Measurements from ENCODE around the gene CDH13. TPM values are rescaled to one million over a fixed set of nuclear protein-coding genes. Genes with fewer than 3 reads are reported as not detected.

CDH13 gene
- total RNA-seq, 1 donor from 2014 or later, result 46.4 TPM

DNA sequence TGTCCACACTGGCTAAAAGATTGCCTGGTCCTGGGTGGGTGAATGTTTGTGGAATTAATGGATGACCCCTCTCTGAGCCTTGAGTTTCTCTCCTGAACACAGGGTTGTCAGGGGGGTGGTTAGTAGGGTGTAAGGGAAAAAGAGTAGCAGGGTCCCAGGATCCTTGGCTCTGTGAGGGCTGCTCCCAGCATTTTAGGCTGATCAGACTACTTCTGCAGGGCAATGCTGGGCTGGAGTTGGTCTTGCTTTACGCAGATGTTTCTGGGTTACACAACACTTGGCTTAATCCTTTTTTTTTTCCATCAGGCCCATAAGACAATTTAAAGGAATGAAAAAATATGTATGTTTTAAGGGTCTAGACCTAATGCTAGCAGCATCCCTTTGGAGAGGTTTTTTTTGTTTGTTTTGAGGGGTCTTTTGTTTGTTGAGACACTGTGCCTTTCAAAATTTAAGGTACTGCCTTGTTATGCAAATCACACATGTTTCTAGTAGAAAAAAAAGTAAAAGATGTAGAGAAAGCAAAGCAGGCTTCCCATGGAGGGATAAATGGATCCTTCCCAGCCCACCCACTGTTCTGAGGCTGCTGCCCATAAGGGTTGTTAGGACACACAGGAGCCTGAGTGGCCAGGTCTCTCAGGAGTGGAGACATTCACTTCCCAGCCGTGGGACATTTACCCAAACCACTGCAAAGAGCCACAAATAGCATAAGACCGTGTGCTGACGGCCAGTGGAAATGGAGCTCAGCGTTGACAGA lies 955.4 kb downstream of the CDH13 start:
- Mint-ChIP-seq H3K36me3 (no peaks in the 10 kb centered on the region), H3K27me3 (peaks cover 19% of the 10 kb centered on the region)

DNA sequence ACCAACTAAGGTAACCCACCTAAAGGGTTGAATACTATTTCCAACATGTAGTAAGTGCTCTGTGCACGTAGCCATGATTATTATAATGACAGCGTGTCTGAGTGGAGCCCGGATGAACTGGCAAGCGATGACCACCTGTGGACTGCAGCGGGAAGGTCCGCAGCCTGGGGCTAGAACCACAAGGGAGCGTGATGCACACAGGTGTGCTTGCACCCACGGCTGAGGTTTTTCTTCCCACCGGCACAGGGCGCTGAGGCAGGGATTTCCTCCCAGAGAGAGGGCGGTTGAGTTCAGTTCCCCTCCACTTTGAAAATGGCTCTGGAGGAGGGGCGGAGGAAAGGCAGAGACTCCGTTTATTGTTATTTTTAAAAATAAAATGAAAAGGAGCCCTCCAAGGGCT lies 959.3 kb downstream of the CDH13 start:
- H3K27ac Mint-ChIP-seq, result no peak overlapping the region
- H3K4me3 Mint-ChIP-seq, result no peak overlapping the region
- no peak for DNase-seq (ENCODE audit: extremely low spot score, unreplicated experiment)
- peaks cover 25% of the 10 kb centered on the region for H3K27me3 Mint-ChIP-seq
- H3K4me1 Mint-ChIP-seq (ENCODE audit: unreplicated experiment), result peaks cover 16% of the 10 kb centered on the region
- TF ChIP-seq, protein P1, sequence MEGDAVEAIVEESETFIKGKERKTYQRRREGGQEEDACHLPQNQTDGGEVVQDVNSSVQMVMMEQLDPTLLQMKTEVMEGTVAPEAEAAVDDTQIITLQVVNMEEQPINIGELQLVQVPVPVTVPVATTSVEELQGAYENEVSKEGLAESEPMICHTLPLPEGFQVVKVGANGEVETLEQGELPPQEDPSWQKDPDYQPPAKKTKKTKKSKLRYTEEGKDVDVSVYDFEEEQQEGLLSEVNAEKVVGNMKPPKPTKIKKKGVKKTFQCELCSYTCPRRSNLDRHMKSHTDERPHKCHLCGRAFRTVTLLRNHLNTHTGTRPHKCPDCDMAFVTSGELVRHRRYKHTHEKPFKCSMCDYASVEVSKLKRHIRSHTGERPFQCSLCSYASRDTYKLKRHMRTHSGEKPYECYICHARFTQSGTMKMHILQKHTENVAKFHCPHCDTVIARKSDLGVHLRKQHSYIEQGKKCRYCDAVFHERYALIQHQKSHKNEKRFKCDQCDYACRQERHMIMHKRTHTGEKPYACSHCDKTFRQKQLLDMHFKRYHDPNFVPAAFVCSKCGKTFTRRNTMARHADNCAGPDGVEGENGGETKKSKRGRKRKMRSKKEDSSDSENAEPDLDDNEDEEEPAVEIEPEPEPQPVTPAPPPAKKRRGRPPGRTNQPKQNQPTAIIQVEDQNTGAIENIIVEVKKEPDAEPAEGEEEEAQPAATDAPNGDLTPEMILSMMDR (conservative IDR thresholded peaks at IDR 0.05), result no peak
- no peaks in the 10 kb centered on the region for H3K36me3 Mint-ChIP-seq
- H3K9me3 Mint-ChIP-seq, result no peaks in the 10 kb centered on the region

More for the DNA sequence above, 955.4 kb downstream of the CDH13 start:
- Mint-ChIP-seq H3K4me1 (ENCODE audit: unreplicated experiment) (peaks cover 16% of the 10 kb centered on the region), H3K4me3 (no peak overlapping the region), H3K27ac (no peak overlapping the region), H3K9me3 (no peaks in the 10 kb centered on the region)
- TF ChIP-seq, protein P1 (conservative IDR thresholded peaks at IDR 0.05), result no peak
- DNase-seq (ENCODE audit: extremely low spot score, unreplicated experiment), result no peak

DNA sequence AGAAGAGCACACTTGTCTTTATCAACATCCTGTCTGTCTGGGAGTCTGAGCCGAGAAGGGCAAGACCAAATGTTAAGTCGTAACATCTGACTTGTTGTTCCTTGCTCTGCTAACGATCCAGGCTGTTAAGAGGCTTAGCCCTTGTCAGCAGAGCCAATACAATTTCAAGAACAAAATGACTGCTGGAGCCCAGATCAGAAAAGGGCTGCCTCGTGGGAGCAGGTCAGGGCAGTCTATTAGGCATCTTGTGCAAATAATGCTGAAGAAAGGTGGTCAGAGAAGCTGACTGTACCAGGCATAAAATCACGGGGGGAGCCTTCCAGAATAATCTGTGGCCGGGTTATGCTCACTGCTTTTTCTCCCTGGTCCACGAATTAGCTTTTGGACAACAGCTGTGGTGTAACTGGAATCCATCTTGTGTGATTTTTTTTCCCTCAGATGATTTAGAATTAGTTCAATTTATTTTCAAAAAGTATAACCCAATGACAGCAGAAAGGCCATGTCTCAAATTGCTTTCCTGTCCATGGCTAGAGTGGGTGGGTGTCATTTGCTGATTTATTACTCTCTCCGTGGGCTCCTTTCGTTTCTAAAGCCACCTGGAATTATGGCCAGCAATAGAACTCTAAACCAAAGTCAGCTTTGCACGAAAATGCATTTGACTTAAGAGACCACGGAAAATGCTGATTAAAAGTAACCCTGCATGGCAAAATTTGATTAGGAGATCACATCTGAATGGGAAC lies 959.9 kb downstream of the CDH13 start:
- H3K27me3 Mint-ChIP-seq, result peaks cover 28% of the 10 kb centered on the region

DNA sequence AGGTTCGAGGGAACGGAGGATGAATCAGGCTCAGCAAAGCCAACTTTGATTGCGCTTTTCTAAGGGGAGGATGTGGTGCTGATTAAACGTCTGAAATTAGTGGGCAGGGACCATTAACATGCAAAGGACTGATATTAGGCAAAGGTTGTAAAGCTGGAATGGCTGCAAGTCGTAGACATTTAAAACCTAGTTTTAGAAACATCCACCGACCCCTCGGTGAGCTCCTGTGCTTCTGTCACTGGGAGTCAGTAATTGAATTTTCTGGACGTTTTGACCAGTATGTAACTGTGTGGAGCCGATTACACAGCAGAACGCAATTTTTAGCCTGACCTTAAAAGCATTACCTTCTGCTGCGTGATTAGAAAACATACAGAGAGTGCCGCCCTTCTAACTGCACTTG lies 960.4 kb downstream of the CDH13 start:
- Mint-ChIP-seq H3K36me3 (no peaks in the 10 kb centered on the region), H3K4me3 (no peak overlapping the region), H3K27ac (no peak overlapping the region), H3K9me3 (no peaks in the 10 kb centered on the region), H3K4me1 (ENCODE audit: unreplicated experiment) (peaks cover 16% of the 10 kb centered on the region), H3K27me3 (peaks cover 34% of the 10 kb centered on the region)
- no peak for DNase-seq (ENCODE audit: extremely low spot score, unreplicated experiment)
- TF ChIP-seq, protein P1 (conservative IDR thresholded peaks at IDR 0.05), result no peak

More for the DNA sequence above, 959.9 kb downstream of the CDH13 start:
- Mint-ChIP-seq H3K27ac (no peak overlapping the region), H3K36me3 (no peaks in the 10 kb centered on the region), H3K9me3 (no peaks in the 10 kb centered on the region), H3K4me3 (no peak overlapping the region), H3K4me1 (ENCODE audit: unreplicated experiment) (peaks cover 16% of the 10 kb centered on the region)
- TF ChIP-seq, protein P1 (conservative IDR thresholded peaks at IDR 0.05), result no peak
- no peak for DNase-seq (ENCODE audit: extremely low spot score, unreplicated experiment)

DNA sequence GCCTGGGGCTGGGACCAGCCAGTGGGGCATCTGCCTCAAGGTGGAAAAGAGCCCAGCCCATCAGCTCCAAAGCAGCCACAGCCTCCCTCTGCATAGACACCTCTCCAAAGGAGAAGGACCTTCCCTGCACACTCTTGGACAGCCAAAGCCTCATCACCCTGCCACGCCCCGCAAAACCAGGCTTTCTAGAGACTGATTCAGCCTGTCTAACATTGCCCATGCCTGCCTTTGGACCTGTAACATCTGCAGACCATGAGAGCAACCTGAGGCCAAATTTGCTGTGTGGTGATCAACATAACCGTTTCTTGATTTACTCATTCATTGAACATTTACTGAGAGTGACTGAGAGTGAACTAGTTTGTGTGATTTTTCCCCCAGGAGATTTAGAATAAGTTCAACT lies 961.3 kb downstream of the CDH13 start:
- DNase-seq (ENCODE audit: extremely low spot score, unreplicated experiment), result no peak
- Mint-ChIP-seq H3K36me3 (no peaks in the 10 kb centered on the region), H3K4me1 (ENCODE audit: unreplicated experiment) (peaks cover 16% of the 10 kb centered on the region), H3K4me3 (no peak overlapping the region), H3K9me3 (no peaks in the 10 kb centered on the region), H3K27me3 (peaks cover 35% of the 10 kb centered on the region), H3K27ac (no peak overlapping the region)
- TF ChIP-seq, protein P1 (conservative IDR thresholded peaks at IDR 0.05), result no peak
